Measurements from ENCODE around the gene ZBTB45.
"Not testable (repeated sequence)": the region's sequence is repeated elsewhere in the genome, so short reads cannot be mapped to it uniquely, and the experiment has no call there.

ZBTB45 gene

DNA sequence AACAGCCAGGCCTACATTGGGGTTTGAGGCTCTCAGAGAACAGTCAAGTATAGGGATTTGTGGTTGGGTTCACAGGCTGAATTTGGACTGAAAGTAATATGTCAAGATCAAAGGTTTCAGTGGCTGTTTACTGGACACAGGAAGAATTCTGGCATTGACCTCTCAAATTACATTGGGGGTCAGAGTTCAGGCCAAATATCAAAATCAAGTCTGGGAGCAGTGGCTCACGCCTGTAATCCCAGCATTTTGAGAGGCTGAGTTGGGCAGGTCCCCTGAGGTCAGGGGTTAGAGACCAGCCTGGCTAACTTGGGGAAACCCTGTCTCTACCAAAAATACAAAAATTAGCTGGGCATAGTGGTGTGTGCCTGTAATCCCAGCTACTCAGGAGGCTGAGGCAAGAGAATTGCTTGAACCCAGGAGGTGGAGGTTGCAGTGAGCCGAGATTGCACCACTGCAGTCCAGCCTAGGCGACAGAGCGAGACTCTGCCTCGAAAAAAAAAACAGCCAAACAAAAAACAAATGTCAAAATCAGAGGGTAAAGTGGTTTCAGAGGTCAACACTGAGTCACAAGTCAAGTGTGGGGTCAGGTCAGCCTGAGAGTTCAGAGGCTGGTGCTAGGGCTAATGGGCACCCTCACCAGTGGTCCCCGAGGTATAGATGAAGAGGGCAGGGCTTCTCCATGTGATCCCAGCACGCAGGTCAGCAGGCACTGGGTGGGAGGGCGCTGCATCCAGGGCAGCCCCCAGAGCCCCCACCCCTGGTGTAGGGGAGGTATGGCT is 9.3 kb downstream of the ZBTB45 start:
- no peak for DNase-seq (ENCODE audit: low read depth in 2 of 2)

DNA sequence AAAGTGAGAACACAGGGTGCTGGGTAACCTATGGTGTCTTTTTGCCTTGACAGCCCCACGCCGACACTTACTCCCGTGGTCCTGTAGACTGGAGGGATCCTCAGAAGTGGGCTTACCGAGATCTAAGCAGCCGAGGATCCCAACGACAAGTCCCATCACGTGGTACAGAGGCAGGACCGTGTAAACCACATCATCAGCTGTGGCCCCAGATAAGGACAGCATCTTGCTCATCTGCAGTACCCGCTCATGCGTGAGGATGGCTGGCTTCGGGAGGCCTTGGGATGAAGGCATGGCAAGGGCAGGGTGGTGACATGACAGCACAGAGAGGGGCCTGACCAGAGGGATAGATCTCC is 9.9 kb downstream of the ZBTB45 start:
- DNase-seq (ENCODE audit: low read depth in 2 of 2), result no peak

DNA sequence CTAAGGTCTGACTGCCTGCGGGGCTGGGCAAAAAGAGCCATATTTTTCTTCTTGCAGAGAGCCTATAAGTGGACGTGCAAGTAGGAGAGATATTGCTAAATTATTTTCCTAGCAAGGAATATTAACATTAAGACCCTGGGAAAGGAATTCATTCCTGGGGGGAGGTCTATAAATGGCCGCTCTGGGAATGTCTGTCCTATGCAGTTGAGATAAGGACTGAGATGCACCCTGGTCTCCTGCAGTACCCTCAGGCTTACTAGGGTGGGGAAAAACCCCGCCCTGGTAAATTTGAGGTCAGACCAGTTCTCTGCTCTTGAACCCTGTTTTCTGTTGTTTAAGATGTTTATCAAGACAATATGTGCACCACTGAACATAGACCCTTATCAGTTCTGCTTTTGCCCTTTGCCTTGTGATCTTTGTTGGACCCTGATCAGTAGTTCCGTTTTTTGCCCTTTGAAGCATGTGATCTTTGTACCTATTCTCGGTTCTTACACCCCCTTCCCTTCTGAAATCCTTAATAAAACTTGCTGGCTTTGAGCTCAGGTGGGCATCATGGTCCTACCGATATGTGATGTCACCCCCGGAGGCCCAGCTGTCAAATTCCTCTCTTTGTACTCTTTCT is 11.9 kb downstream of the ZBTB45 start:
- not testable (repeated sequence) for DNase-seq (ENCODE audit: low read depth in 2 of 2)

DNA sequence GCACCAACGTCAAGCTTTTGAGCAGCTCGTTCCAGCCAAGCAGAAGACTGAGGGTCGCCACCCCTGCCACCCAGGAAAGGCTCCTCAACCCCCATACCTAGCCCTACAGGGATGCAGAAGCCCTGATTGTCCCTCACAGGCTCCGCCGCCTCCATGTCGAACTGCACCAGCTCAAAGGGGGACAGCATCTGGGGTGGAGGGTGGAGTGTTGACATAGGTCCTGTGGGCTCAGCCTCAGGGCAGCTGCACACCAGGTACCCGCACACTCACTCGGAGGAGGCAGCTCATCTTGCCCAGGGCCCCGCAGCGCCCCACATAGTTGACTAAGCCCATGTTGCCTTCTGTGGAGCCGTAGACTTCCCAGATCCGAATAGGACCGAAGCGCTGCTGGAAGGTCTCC is 19.4 kb downstream of the ZBTB45 start:
- DNase-seq (ENCODE audit: low read depth in 2 of 2), result no peak

DNA sequence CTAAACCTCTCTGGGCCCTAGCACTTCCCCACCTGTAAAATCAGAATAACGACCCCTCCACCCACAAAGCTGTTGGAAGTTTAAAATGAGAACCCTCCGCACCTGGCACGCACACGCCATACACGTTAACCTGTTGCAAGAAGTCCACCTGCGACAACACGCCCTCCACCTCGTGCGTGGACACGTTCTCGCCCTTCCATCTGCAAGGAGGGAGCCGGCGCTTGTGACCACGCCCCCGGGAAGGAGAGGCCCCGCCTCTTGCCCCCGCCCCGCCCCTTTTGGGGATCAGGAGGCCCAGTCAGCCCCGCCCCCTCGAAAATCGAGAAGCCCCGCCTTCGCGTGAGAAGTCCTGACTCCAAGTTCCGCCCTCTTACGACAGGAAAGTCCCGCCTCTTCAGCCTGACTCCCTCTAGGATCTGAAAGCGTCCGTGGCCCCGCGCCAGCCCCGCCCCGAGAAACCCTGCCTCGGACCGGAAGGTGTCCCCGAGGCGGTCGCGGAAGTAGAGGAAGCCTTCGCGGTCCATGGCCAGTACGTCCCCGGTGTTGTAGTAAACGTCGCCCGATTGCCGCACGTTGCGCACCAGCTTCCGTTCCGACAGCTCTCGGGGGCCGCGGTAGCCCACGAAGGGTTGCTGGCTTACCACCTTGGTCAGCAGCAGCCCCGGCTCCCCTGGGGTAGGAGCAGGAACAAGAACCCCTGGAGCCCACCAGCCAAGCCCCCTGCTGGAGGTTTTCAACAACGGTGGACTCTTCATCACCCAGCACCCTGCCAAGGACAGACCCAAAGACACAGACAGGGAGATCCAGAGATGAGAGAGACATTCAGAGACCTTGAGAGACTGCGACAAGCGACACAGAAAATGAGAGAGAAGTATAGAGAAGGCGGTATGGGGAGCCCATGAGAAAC is 20.3 kb downstream of the ZBTB45 start:
- DNase-seq (ENCODE audit: low read depth in 2 of 2), result peak; percentile 96 to 100

DNA sequence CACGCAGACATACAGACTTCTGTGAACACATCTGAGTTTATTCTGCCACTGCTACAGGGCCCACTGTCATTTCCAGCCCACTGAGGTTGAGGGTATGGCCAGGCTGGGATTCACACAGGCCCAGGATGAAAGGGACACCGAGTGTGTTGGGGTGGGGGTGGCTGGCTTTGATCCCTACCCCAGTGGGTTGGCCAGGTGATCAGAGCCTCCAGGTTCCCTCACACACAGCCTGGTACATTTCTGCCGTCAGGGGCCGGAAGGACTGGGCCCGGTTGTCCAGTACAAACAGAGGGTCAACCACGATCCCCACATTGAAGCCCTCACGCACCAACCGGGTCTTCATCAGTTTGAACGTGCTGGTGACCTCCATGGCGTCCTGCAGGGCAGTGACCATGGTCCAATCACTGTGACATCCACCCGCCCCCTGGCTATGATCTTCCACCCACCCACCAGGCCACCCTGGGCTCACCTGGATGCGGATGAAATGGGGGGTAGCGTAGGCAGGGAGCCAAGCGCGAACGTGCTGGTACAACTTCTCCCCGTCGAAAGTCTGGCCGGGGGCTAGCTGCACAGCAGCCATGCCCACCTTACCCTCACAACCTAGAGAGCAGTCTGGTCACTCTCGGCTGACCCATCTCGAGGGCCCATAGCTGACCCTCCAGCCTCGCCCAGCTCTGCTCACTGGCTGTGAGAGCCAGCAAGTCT is 21.1 kb downstream of the ZBTB45 start:
- no peak for DNase-seq (ENCODE audit: low read depth in 2 of 2)

DNA sequence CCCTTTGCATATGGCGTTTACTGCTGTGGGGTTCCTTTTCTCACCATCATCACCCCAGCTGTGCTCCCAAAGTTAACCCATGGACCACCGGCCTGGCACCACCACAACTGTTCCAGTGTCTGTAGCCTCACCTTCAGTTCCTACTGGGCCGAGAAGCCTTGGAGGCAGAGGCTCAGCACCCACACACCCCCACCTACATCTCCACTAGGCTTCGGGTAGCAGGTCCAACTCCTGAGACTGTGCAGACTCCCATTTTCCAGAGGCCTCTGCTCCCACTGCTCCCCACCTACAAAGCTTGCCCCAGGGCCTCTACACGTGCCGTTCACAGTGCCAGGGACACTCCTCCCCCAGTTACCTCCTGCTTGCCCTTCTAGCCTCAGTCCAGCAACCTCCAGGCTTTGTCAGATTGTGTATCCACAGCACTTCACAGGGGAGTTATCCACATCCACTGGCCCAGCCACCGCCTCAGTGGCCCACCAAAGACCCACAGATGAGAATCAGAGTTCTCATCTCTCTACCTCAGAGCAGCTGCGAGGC is 21.9 kb downstream of the ZBTB45 start:
- no peak for DNase-seq (ENCODE audit: low read depth in 2 of 2)

DNA sequence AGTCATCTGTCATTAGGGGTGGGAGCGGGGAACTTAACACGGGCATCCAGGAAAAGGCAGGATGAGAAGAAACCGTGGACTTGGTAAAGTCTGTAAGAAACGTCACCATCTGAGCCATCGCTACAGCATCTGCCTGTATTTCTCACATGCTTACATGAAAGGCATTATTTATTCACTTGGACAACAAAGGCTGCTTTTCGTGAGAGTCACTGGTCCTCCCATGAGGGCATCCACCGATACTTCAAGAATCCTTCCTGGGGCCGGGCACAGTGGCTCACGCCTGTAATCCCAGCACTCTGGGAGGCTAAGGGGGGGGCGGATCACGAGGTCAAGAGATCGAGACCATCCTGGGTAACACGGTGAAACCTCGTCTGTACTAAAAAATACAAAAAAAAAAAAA is 27.3 kb downstream of the ZBTB45 start:
- DNase-seq (ENCODE audit: low read depth in 2 of 2), result no peak

DNA sequence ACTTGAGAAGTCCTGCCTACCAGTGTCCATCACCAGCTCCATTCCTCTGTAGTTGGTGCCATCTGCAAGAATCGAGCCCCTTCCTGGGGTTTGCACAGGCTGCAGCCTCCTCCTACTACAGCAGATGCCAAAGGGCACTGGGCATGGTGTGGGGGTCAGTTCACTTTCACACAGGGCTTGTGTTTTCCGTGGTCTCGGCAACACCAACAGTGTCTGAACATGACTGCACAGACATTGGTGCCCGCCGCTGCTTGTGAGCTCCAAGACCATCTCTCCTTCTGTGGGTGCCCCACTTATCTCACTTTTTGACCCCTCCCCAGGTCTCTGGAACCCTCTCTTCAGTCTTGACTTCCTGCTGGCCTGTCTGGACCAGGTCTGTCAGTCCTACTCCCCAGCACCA is 28.2 kb downstream of the ZBTB45 start:
- no peak for DNase-seq (ENCODE audit: low read depth in 2 of 2)

DNA sequence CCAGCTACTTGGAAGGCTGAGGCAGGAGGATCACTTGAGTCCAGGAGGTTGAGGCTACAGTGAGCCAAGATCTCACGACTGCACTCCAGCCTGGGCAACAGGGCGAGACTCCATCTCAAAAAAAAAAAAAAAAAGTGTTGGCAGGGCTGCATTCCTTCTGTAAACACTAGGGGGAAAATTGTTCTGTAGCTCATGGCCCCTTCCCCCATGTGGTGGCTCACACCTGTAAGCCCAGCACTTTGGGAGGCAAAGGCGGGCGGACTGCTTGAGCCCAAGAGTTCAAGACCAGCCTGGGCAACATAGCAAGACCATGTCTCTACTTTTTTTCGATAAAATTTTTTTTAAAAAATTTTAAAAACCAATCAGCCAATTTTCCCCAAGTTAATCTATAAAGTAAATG is 35.3 kb downstream of the ZBTB45 start:
- DNase-seq (ENCODE audit: low read depth in 2 of 2), result not testable (repeated sequence)

DNA sequence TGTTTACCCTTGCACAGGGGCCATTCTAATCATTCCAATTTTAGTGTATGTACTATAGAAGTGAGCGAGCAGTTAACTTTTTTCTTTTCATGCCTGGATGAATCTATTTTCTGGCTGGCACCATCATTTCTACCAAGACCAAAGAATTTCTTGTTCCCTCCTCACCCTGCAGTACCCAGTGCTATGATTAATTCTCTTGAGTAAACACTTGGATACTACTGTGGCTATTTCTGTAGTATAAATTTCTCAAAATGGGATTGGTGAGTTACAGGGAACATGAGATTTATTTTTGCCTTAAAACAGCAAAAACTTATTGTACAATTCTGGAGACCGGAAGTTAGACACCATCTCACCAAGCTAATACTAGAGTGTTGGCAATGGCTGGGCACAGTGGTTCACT is 35.8 kb downstream of the ZBTB45 start:
- DNase-seq (ENCODE audit: low read depth in 2 of 2), result no peak

DNA sequence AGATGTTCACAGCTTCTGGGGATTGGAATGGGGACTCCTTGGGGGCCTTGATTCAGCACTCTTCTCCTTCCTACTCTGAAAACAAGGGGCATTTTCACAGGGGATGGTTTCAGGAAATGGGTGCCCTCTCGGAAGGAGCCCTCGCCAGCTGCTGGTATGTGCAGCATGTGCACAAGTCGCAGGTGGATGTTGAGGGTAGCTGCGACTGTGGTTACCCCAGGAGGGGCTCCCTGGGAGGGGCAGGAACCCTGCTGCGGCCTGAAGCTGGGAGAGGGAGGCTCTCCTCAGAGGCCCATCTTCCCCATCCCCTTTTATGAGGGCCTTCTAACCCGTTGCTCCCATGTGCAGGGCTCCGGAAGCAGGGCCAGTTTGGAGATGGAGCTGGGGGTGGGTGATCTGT is 37.2 kb downstream of the ZBTB45 start:
- no peak for DNase-seq (ENCODE audit: low read depth in 2 of 2)

DNA sequence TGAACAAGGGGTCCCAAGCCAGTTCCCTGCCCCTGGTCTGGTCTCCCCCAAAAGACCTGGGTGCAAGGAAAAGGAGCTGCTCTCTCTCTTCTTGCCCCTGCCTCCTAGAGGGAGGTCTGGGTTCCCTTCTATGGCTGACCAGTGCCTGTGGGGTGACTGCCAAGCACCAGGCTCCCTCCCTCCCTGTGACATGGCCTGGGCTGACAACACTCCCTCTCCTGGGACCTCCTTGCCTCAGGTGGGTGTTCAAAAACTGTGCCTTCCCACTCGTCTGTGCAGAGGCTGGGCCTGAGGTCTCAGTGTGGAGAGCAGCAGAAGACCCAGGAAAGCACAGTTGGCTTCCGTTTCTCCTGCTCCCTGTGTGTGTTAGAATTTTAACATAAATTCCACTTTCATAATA is 38.8 kb downstream of the ZBTB45 start:
- no peak for DNase-seq (ENCODE audit: low read depth in 2 of 2)

DNA sequence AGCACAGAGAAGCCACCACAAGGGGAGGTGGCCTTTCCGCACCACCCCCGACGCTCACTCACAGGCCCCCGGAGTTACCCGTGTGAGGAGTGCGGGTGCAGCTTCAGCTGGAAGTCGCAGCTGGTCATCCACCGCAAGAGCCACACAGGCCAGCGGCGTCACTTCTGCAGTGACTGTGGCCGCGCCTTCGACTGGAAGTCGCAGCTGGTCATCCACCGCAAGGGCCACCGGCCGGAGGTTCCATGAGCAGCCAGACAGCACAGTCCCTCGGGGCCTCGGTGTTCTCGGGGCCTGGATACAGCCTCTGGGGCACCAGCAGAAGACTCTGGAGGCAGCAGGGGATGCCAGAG is 39.2 kb downstream of the ZBTB45 start:
- DNase-seq (ENCODE audit: low read depth in 2 of 2), result no peak

DNA sequence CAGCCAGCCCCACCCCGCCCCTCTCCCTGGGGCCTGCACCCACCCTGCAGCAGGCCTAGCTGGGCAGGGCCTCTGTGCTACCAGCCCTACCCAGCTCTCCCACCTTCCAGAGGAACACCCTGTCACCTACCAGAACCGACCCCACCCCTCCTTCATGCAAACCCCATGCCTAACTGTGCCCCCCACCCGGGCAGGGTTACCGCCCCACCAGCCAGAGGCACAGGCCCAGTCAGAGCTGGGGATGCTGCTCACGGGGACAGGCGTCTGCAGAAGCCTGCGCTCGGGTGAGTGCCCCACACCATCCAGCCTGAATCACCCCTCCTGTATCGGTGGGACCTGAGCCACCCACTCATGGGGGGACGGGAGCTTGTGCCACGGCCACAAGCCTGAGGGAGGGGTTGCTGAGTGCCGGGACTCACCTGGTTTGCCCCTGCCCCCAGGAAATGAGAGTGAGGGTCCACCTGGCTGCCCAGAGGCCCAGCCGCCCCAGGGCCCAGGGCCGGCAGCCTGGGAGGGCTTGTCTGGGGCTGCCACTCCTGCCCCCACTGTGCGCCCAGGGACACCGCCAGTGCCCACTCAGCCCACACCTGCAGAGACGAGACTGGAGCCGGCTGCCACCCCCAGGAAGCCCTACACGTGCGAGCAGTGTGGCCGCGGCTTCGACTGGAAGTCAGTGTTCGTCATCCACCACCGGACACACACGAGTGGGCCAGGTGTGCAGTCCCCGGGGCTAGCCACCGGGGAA is 39.7 kb downstream of the ZBTB45 start:
- DNase-seq (ENCODE audit: low read depth in 2 of 2), result no peak

DNA sequence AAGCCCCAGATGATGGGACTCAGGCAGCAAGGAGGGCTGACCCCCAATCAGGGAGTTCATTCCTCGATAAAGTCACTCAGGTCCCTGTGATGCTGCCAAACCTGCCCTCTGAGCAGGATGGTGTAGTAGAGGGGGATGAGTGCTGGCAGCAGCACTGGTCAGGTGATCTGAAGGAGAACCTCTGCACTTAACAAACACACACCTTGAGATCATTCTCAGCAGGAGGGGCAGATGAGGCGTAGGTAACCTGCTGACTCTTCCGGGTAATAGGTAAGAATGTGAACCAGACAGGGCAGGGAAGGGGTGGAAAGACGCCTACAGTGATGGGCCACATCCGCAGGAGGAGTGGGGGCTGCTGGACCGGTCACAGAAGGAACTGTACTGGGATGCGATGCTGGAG is 40.3 kb downstream of the ZBTB45 start:
- no peak for DNase-seq (ENCODE audit: low read depth in 2 of 2)

DNA sequence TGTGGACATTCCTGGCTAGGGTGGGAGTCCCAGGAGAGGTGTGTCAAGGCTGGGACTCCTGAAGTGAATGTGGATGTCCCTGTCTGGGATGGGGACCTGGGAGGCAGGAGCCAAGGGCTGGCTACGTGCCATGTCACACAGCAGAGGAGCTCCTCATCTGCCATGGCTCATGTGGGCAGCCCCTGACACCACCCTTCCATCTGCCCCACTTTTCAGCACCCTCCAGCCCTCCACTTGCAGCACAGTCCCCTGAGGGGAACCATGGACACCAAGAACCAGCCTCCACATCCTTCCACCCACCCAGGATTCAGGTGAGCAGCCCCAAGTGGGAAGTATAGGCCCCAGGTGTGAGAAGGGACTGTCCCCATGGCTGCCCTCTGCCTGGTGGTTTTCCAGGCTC is 41.7 kb downstream of the ZBTB45 start:
- no peak for DNase-seq (ENCODE audit: low read depth in 2 of 2)

DNA sequence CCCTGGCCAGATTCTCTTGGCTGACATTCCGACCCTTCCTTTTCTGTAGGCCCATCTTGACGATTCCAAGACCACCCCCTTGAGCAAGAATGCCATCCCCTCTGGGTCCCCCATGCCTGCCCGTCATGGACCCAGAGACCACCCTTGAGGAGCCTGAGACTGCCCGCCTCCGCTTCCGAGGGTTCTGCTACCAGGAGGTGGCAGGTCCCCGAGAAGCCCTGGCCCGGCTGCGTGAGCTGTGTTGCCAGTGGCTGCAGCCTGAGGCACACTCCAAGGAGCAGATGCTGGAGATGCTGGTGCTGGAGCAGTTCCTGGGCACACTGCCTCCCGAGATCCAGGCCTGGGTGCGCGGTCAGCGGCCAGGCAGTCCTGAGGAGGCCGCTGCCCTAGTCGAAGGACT is 42.5 kb downstream of the ZBTB45 start:
- DNase-seq (ENCODE audit: low read depth in 2 of 2), result no peak

DNA sequence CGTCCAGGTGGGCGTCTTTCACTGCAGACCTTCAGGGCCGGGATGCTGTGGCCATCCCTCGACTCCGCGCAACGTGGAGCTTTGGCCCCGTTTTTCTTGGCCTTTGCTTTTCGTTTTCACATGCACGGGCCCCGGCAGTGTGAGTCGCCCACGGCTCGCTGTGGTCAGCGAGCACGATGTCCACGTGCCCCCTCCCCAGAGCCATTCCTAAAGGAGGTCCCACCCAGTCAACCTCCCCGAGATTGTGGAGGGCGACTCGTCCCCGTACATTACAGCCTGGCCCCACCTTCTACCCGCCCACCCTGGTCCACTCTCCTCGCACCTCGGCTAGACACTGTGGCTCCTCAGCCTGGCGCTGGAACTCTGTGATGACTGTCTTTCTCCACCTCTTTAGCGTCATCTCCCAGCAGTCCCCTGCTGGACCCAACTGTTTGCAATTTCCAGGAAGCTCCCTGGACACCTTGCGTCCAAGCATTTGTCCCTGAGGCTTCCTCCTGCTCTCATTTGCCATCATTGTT is 43.1 kb downstream of the ZBTB45 start:
- DNase-seq (ENCODE audit: low read depth in 2 of 2), result no peak

DNA sequence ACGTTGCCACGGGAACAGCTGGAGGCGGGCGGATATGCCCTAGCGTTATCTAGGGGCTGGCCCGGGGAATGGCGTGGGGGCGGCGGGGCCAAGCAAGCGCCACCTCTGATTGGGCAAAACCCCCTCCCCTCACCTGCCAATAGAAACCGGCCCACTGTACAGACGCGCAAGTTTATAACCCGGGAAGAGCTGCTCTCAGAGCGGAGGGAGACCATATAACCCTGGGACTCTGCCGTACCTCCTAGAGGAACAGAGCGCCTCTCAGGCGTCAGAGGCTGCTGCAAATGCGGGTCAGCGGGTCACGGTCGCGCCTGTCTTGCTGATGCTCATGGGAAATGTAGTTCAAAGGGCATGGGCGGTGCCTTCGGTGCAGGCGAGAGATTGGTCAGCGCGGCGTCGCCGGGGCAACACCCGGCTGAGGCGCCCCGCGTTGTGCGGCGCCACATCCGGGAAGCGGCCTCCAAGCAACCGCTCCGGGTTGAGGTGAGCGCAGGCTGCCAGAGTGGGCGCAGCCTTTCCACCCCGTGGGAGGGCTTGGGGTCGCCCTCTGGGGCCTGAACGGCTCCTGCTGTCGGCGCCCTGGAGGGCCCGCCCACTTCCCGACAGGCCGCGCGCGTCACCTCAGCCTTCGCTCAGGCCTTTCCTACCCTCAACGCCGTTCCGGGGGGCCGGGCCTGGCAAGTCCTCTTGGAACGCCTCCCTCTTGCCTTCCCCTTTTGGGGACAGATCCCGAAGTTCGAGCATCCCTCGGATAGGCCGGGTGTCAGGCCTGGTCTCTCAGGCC is 43.7 kb downstream of the ZBTB45 start, which contains the start of gene ZNF446:
ZNF446 (plus strand) TSS at position 639 of the 784 bp plus-strand sequence. CDS start 867 bp downstream, outside the sequence.
- peak; percentile 90 to 93 for DNase-seq (ENCODE audit: low read depth in 2 of 2)
